GM21723 (cell line): ENCODE data around the gene ADGRA1.
"Not testable (repeated sequence)": the region's sequence is repeated elsewhere in the genome, so short reads cannot be mapped to it uniquely, and the experiment has no call there.

Source experiments
- ATAC-seq: cut with Tn5 transposase; IDR thresholded peaks from one replicate; pipeline ENCODE4 v1.9.1; 2021; ENCODE audit warnings: mild to moderate bottlenecking, moderate library complexity; ENCODE audit not compliant: unreplicated experiment

ADGRA1 gene

GRCh38 chr10:133175624-133176023 lies 87.9 kb downstream of the ADGRA1 start:
- ATAC-seq: not testable (repeated sequence)

GRCh38 chr10:133176546-133176945 lies 88.8 kb downstream of the ADGRA1 start:
- ATAC-seq: no peak

- ATAC-seq: no peak
Measured at GRCh38 chr10:133177380-133178157, 89.8 kb downstream of the ADGRA1 start.

- no peak for ATAC-seq
Measured at GRCh38 chr10:133178357-133179127, 90.8 kb downstream of the ADGRA1 start.

- no peak for ATAC-seq
Measured at GRCh38 chr10:133179128-133179520, 91.4 kb downstream of the ADGRA1 start.

GRCh38 chr10:133179651-133180050 lies 91.9 kb downstream of the ADGRA1 start:
- ATAC-seq: no peak

GRCh38 chr10:133180192-133180964 lies 92.7 kb downstream of the ADGRA1 start:
- ATAC-seq: no peak

- no peak for ATAC-seq
Measured at GRCh38 chr10:133180965-133181639, 93.4 kb downstream of the ADGRA1 start.
